ENCODE data around the gene GALNT6. TPM values are rescaled to one million over a fixed set of nuclear protein-coding genes. Genes with fewer than 3 reads are reported as not detected.

GALNT6 gene
- total RNA-seq, 1 experiment from 2014 or later, result 9.8 TPM

DNA sequence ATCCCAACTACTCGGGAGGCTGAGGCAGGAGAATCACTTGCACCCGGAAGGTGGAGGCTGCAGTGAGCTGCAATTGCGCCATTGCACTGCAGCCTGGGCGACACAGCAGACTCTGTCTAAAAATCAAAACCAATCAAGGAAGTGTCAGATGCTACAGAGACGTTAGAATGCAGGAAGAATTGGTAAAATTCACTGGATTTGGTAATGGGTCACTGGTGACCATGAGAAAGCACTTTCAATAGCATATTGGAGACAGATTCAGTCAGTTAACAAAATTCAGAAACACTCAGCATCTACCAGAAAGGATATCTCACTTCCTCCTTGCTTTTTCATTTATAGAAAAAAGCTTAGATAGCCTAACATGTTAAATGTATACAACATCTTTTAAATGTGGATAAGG lies 84.7 kb downstream of the GALNT6 start:
- no CpG with 5 or more reads among the region's 5 CpGs for WGBS (ENCODE audit: extremely low coverage, insufficient read length, low lambda C conversion rate)
- no peak for DNase-seq

More for the DNA sequence above, 84.7 kb downstream of the GALNT6 start:
- Histone ChIP-seq H3K4ac (ENCODE audit: low read depth, low read length) (no peak overlapping the region), H3K4me1 (ENCODE audit: insufficient read depth, low read length) (no peaks in the 10 kb centered on the region), H4K5ac (ENCODE audit: insufficient read length, low read depth, low read length) (no peak overlapping the region), H2BK120ac (ENCODE audit: low read depth, low read length, poor library complexity, severe bottlenecking) (no peak overlapping the region), H3K18ac (ENCODE audit: insufficient read length, low read depth, low read length) (no peak overlapping the region), H4K20me1 (ENCODE audit: control insufficient read depth, insufficient read depth, insufficient read length) (no peaks in the 10 kb centered on the region), H2BK20ac (ENCODE audit: low read depth, low read length, poor library complexity, severe bottlenecking) (no peak overlapping the region), H3K14ac (ENCODE audit: insufficient read depth, low read length) (no peak overlapping the region), H3K79me2 (ENCODE audit: insufficient read depth, low read length) (no peaks in the 10 kb centered on the region), H3K27me3 (ENCODE audit: insufficient read depth, low read length) (no peaks in the 10 kb centered on the region), H4K8ac (replicated peaks; ENCODE audit: insufficient read length, low read depth, low read length) (no peak overlapping the region), H3T11ph (ENCODE audit: low read length) (no peak overlapping the region), H3K9me3 (ENCODE audit: control insufficient read depth, low read depth, low read length) (no peaks in the 10 kb centered on the region), H2AFZ (ENCODE audit: low read length) (no peak overlapping the region), H3K9ac (ENCODE audit: extremely low read depth, insufficient read length, low read length) (no peak overlapping the region), H2BK15ac (ENCODE audit: low read depth, low read length) (no peak overlapping the region), H2BK12ac (ENCODE audit: insufficient read length, low read depth, low read length) (no peak overlapping the region), H3K79me1 (ENCODE audit: insufficient read depth, low read depth, low read length, poor library complexity, severe bottlenecking) (no peaks in the 10 kb centered on the region), H3K23ac (ENCODE audit: insufficient read length, low read depth, low read length) (no peak overlapping the region), H3K23me2 (ENCODE audit: insufficient read length, low read depth, low read length, poor library complexity, severe bottlenecking) (no peaks in the 10 kb centered on the region), H4K91ac (ENCODE audit: insufficient read length, low read depth, low read length) (no peak overlapping the region), H3K27ac (ENCODE audit: insufficient read length, low read depth, low read length) (no peak overlapping the region), H2AK5ac (ENCODE audit: insufficient read length, low read length) (no peak overlapping the region), H2BK5ac (ENCODE audit: insufficient read length, low read length) (no peak overlapping the region), H3K4me2 (ENCODE audit: insufficient read depth, insufficient read length, low read length) (no peak overlapping the region), H3K56ac (ENCODE audit: insufficient read length, low read depth, low read length) (no peak overlapping the region)
- no peaks in the 10 kb centered on the region for H3K27me3 Mint-ChIP-seq (ENCODE audit: low read depth)
- H3K4me1 Mint-ChIP-seq, result peaks cover 0 to 12% of the 10 kb centered on the region in 2 experiments; a peak in 2 of 4 replicates
- no peak overlapping the region for H3K27ac Mint-ChIP-seq
- H3K4me3 Mint-ChIP-seq, result no peak overlapping the region
- no peaks in the 10 kb centered on the region for H3K36me3 Mint-ChIP-seq (ENCODE audit: insufficient read depth in 1 of 3, low read depth in 3 of 3)
- H3K9me3 Mint-ChIP-seq, result no peaks in the 10 kb centered on the region
- TF ChIP-seq, protein P1, sequence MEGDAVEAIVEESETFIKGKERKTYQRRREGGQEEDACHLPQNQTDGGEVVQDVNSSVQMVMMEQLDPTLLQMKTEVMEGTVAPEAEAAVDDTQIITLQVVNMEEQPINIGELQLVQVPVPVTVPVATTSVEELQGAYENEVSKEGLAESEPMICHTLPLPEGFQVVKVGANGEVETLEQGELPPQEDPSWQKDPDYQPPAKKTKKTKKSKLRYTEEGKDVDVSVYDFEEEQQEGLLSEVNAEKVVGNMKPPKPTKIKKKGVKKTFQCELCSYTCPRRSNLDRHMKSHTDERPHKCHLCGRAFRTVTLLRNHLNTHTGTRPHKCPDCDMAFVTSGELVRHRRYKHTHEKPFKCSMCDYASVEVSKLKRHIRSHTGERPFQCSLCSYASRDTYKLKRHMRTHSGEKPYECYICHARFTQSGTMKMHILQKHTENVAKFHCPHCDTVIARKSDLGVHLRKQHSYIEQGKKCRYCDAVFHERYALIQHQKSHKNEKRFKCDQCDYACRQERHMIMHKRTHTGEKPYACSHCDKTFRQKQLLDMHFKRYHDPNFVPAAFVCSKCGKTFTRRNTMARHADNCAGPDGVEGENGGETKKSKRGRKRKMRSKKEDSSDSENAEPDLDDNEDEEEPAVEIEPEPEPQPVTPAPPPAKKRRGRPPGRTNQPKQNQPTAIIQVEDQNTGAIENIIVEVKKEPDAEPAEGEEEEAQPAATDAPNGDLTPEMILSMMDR (conservative IDR thresholded peaks at IDR 0.05), result no peak

Other genes with a start within 250 kb of the GALNT6 start
- gene TFCP2, start 218.3 kb downstream of the GALNT6 start, total RNA-seq (2021), result 25.2 and 27.1 TPM in 2 replicates
- 12.0 and 13.3 TPM in 2 replicates for gene POU6F1, start 173.3 kb downstream of the GALNT6 start, total RNA-seq (2021)
- 23.6 and 25.8 TPM in 2 replicates for gene DAZAP2, start 152.6 kb downstream of the GALNT6 start, total RNA-seq (2021)
- gene SMAGP, start 121.0 kb downstream of the GALNT6 start, total RNA-seq (2021), result 11.3 and 12.4 TPM in 2 replicates
- not detected in 2 replicates for gene BIN2, start 67.2 kb downstream of the GALNT6 start, total RNA-seq (2021)
- not detected in 2 replicates for gene CELA1, start 44.7 kb downstream of the GALNT6 start, total RNA-seq (2021)
- gene SLC4A8, start 33.4 kb upstream of the GALNT6 start, total RNA-seq (2021), result 18.0 and 26.3 TPM in 2 replicates
- gene SCN8A, start 199.8 kb upstream of the GALNT6 start, total RNA-seq (2021), result 13.7 and 15.2 TPM in 2 replicates

Data from H9 (cell line).